HG02938 (cell line): ENCODE data around the gene PDE10A.

ENCODE experiments used
- ATAC-seq: cut with Tn5 transposase; IDR thresholded peaks from one replicate; pipeline ENCODE4 v1.9.1; 2021; ENCODE audit warnings: mild to moderate bottlenecking, moderate library complexity; ENCODE audit not compliant: unreplicated experiment

PDE10A gene

GRCh38 chr6:165678904-165679303 is 15.9 kb upstream of the PDE10A start:
- no peak for ATAC-seq

- no peak for ATAC-seq
These were observed 15.4 kb upstream of the PDE10A start for GRCh38 chr6:165678429-165678828.

- ATAC-seq: no peak
These were observed 14.1 kb upstream of the PDE10A start for GRCh38 chr6:165677091-165677490.

- ATAC-seq: no peak
These were observed 13.5 kb upstream of the PDE10A start for GRCh38 chr6:165676435-165677068.

GRCh38 chr6:165675120-165675519 is 12.1 kb upstream of the PDE10A start:
- ATAC-seq: no peak

- no peak for ATAC-seq
These were observed 11.4 kb upstream of the PDE10A start for GRCh38 chr6:165674155-165675029.

GRCh38 chr6:165671222-165671768 is 8.3 kb upstream of the PDE10A start:
- no peak for ATAC-seq

- no peak for ATAC-seq
These were observed 5.9 kb upstream of the PDE10A start for GRCh38 chr6:165668951-165669350.

- ATAC-seq: no peak
These were observed 2.3 kb upstream of the PDE10A start for GRCh38 chr6:165665384-165665672.

- ATAC-seq: no peak
These were observed 1.7 kb upstream of the PDE10A start for GRCh38 chr6:165664559-165665383.

GRCh38 chr6:165663736-165664558 is 906 bp upstream of the PDE10A start:
- ATAC-seq: no peak

- no peak for ATAC-seq
These were observed 315 bp upstream of the PDE10A start for GRCh38 chr6:165663377-165663735.

GRCh38 chr6:165662041-165662748 is 846 bp downstream of the PDE10A start:
- ATAC-seq: no peak

GRCh38 chr6:165661664-165662025 is 1.4 kb downstream of the PDE10A start:
- no peak for ATAC-seq

- no peak for ATAC-seq
These were observed 2.0 kb downstream of the PDE10A start for GRCh38 chr6:165660857-165661663.

- no peak for ATAC-seq
These were observed 2.8 kb downstream of the PDE10A start for GRCh38 chr6:165659945-165660856.

- ATAC-seq: no peak
These were observed 4.5 kb downstream of the PDE10A start for GRCh38 chr6:165658395-165659058.

GRCh38 chr6:165657325-165657680 is 5.7 kb downstream of the PDE10A start:
- ATAC-seq: no peak
